ENCODE data around the gene GRID1. TPM values are rescaled to one million over a fixed set of nuclear protein-coding genes. Genes with fewer than 3 reads are reported as not detected.

GRID1 gene
- total and polyA plus RNA-seq, 9 of the 15 experiments (the other 6 are each of a cell fraction or from before 2014, with no cell fraction given) = 0.01 to 7.2 (median 1.2) TPM

- in situ Hi-C loops (cut with MboI) (no loop called here), intact Hi-C loops (cut with micrococcal nuclease) (no loop called here)
- FAIRE-seq (no peak), ATAC-seq (no peak), DNase-seq (ENCODE audit: extremely low read depth in 1 of 4, low spot score in 3 of 4) (no peak)
- H3K27me3 ChIP-seq (ENCODE audit: control insufficient read depth in 2 of 2, insufficient read depth in 2 of 2, low read length in 2 of 2) = peaks cover 0 to 20% of the 10 kb centered on the region in 2 experiments; a peak in 2 of 5 replicates
- no peaks in the 10 kb centered on the region for H3K9me3 ChIP-seq (replicated peaks; ENCODE audit: control insufficient read depth, insufficient read depth, low read depth, low read length)
- no peaks in the 10 kb centered on the region for H4K20me1 ChIP-seq (replicated peaks; ENCODE audit: control insufficient read depth, insufficient read depth, low read length)
- 0% methylated on average over 6 of the region's 7 CpGs for WGBS (ENCODE audit: insufficient coverage, low coverage, missing lambda C conversion rate)
- no TSS peak for BruUV-seq (replicated peaks)
- H3K4me2 ChIP-seq (ENCODE audit: insufficient read depth, low read length) = no peak overlapping the region
- TF ChIP-seq RAD51 (IDR thresholded peaks at IDR 0.05; ENCODE audit: borderline replicate concordance, low read depth) = no peak
- no peak for TF ChIP-seq NCOA1 (IDR thresholded peaks at IDR 0.05; ENCODE audit: low read depth)
- no peak for TF ChIP-seq CREB1 (IDR thresholded peaks at IDR 0.05)
- TF ChIP-seq CREB1 (CRISPR knock-in tag; IDR thresholded peaks at IDR 0.05) = no peak
- no peak for TF ChIP-seq SMC3 (conservative IDR thresholded peaks at IDR 0.05; ENCODE audit: insufficient read depth, low read depth, low read length)
- no peak for TF ChIP-seq JUNB (CRISPR knock-in tag; conservative IDR thresholded peaks at IDR 0.05)
- TF ChIP-seq PHF21A (IDR thresholded peaks at IDR 0.05; ENCODE audit: borderline replicate concordance, low read depth) = no peak
- TF ChIP-seq, protein P1, sequence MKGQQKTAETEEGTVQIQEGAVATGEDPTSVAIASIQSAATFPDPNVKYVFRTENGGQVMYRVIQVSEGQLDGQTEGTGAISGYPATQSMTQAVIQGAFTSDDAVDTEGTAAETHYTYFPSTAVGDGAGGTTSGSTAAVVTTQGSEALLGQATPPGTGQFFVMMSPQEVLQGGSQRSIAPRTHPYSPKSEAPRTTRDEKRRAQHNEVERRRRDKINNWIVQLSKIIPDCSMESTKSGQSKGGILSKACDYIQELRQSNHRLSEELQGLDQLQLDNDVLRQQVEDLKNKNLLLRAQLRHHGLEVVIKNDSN (CRISPR knock-in tag; IDR thresholded peaks at IDR 0.05) = no peak
- TF ChIP-seq BRD4 (IDR thresholded peaks at IDR 0.05) = no peak
- TF ChIP-seq SNAPC5 (CRISPR knock-in tag; IDR thresholded peaks at IDR 0.05) = no peak
- no peak for TF ChIP-seq NR1H2 (CRISPR knock-in tag; IDR thresholded peaks at IDR 0.05)
- TF ChIP-seq ZNF232 (CRISPR knock-in tag; IDR thresholded peaks at IDR 0.05) = no peak
- no peak for TF ChIP-seq ZNF384 (IDR thresholded peaks at IDR 0.05; ENCODE audit: low read depth, low read length)
- ChIA-PET POLR2A (no interaction called here), CTCF (ENCODE audit: low intra/inter-chr PET ratio) (no interaction called here)
- H3K9ac ChIP-seq (ENCODE audit: insufficient read depth in 1 of 2, low read depth in 2 of 2, low read length in 2 of 2) = no peak overlapping the region
- peaks cover 0 to 10% of the 10 kb centered on the region in 2 experiments; a peak in 1 of 5 replicates for H3K4me1 ChIP-seq (replicated peaks in 1 of 2; ENCODE audit: control insufficient read depth in 2 of 2, insufficient read depth in 2 of 2, low read length in 2 of 2)
- H3K9me1 ChIP-seq (ENCODE audit: control insufficient read depth, insufficient read depth, low read length) = no peaks in the 10 kb centered on the region
- H3K4me3 ChIP-seq = no peak overlapping the region
- no peak overlapping the region for H2AFZ ChIP-seq (ENCODE audit: low read depth, low read length)
- H3K79me2 ChIP-seq (ENCODE audit: control insufficient read depth, insufficient read depth, low read length) = no peaks in the 10 kb centered on the region
- no peaks in the 10 kb centered on the region for H3K36me3 ChIP-seq (ENCODE audit: control insufficient read depth, insufficient read depth, low read length)
- no peak overlapping the region for H3K27ac ChIP-seq (ENCODE audit: extremely low read depth, low read depth, low read length)
Measured at GRCh38 chr10:86359111-86359510, 7.5 kb downstream of the GRID1 start.
